ENCODE data around the gene ACACA.

DNA sequence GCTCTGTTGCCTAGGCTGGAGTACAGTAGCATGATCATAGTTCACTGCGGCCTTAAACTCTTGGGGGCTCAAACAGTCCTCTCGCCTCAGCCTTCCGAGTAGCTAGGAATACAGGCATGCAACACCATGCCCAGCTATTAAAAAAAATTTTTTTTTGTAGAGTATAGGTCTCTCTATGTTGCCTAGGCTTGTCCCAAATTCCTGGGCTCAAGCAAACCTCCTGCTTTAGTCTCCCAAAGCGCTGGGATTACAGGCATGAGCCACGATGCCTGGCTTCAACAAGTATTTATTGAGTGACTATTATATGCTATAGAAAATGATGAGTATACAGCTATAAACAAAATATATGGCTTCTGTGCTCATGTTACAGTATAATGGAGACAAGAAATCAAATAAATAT, 97.6 kb downstream of the ACACA start:
- TF ChIP-seq, protein P1, sequence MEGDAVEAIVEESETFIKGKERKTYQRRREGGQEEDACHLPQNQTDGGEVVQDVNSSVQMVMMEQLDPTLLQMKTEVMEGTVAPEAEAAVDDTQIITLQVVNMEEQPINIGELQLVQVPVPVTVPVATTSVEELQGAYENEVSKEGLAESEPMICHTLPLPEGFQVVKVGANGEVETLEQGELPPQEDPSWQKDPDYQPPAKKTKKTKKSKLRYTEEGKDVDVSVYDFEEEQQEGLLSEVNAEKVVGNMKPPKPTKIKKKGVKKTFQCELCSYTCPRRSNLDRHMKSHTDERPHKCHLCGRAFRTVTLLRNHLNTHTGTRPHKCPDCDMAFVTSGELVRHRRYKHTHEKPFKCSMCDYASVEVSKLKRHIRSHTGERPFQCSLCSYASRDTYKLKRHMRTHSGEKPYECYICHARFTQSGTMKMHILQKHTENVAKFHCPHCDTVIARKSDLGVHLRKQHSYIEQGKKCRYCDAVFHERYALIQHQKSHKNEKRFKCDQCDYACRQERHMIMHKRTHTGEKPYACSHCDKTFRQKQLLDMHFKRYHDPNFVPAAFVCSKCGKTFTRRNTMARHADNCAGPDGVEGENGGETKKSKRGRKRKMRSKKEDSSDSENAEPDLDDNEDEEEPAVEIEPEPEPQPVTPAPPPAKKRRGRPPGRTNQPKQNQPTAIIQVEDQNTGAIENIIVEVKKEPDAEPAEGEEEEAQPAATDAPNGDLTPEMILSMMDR (IDR thresholded peaks at IDR 0.05): no peak
- TF ChIP-seq POLR2AphosphoS5 (IDR thresholded peaks at IDR 0.05) (no peak), POLR2A (IDR thresholded peaks at IDR 0.05) (no peak), EP300 (IDR thresholded peaks at IDR 0.05) (no peak)
